PC-9 (cell line): ENCODE measurements around the gene GPATCH2.

ENCODE experiments used
- CTCF ChIP-seq: fragments of 200-600 bp; sonication (generic); conservative IDR thresholded peaks from 2 replicates; pipeline ENCODE4 v1.6.1; 2017; ENCODE audit warnings: mixed run types, antibody characterized with exemption, mild to moderate bottlenecking, moderate library complexity
- EZH2 ChIP-seq: fragments of 200-600 bp; sonication (generic); IDR thresholded peaks from 2 replicates; pipeline ENCODE4 v1.8.0; 2017; ENCODE audit warnings: antibody characterized with exemption, low read depth

GRCh38 chr1:217494767-217495166 is 136.1 kb downstream of the GPATCH2 start:
- no peak for TF ChIP-seq CTCF
- TF ChIP-seq EZH2: no peak
